HG03159 (cell line): Measurements from ENCODE around the gene CUX1.
"Not testable (repeated sequence)": the region's sequence is repeated elsewhere in the genome, so short reads cannot be mapped to it uniquely, and the experiment has no call there.

ENCODE experiments used
- ATAC-seq: cut with Tn5 transposase; IDR thresholded peaks from one replicate; pipeline ENCODE4 v1.9.1; 2021; ENCODE audit warnings: mild to moderate bottlenecking, moderate library complexity; ENCODE audit not compliant: unreplicated experiment

The CUX1 gene

GRCh38 chr7:101975046-101975445, 157.6 kb downstream of the CUX1 start:
- no peak for ATAC-seq

GRCh38 chr7:101976411-101976810, 159.0 kb downstream of the CUX1 start:
- no peak for ATAC-seq

GRCh38 chr7:101977249-101977648, 159.8 kb downstream of the CUX1 start:
- ATAC-seq: no peak

GRCh38 chr7:101978683-101979082, 161.3 kb downstream of the CUX1 start:
- ATAC-seq: no peak

- no peak for ATAC-seq
These were observed 165.9 kb downstream of the CUX1 start for GRCh38 chr7:101983147-101983811.

GRCh38 chr7:101984133-101984879, 166.9 kb downstream of the CUX1 start:
- no peak for ATAC-seq

GRCh38 chr7:101985057-101985902, 167.9 kb downstream of the CUX1 start:
- ATAC-seq: no peak

- no peak for ATAC-seq
These were observed 168.7 kb downstream of the CUX1 start for GRCh38 chr7:101985903-101986734.

GRCh38 chr7:101987494-101987893, 170.1 kb downstream of the CUX1 start:
- ATAC-seq: no peak

- not testable (repeated sequence) for ATAC-seq
These were observed 170.6 kb downstream of the CUX1 start for GRCh38 chr7:101988060-101988459.

GRCh38 chr7:101988513-101988912, 171.1 kb downstream of the CUX1 start:
- ATAC-seq: no peak

- ATAC-seq: no peak
These were observed 171.7 kb downstream of the CUX1 start for GRCh38 chr7:101989101-101989500.

GRCh38 chr7:101990811-101991418, 173.5 kb downstream of the CUX1 start:
- peak; percentile 86 for ATAC-seq

GRCh38 chr7:101991860-101992259, 174.4 kb downstream of the CUX1 start:
- ATAC-seq: no peak

- ATAC-seq: no peak
These were observed 175.9 kb downstream of the CUX1 start for GRCh38 chr7:101993311-101993710.

GRCh38 chr7:101995121-101995520, 177.7 kb downstream of the CUX1 start:
- no peak for ATAC-seq

GRCh38 chr7:101996131-101996691, 178.8 kb downstream of the CUX1 start:
- no peak for ATAC-seq

- no peak for ATAC-seq
These were observed 179.4 kb downstream of the CUX1 start for GRCh38 chr7:101996876-101997275.

- no peak for ATAC-seq
These were observed 180.8 kb downstream of the CUX1 start for GRCh38 chr7:101998029-101998905.
